ENCODE measurements around the gene CACNG8. TPM values are rescaled to one million over a fixed set of nuclear protein-coding genes. Genes with fewer than 3 reads are reported as not detected.

Gene CACNG8
- total and polyA plus RNA-seq, 12 donors, result under 0.01 to 0.06 (median 0.03) TPM; not detected in 7

- Histone ChIP-seq H3K4me1 (replicated peaks in 1 of 2) (no peaks in the 10 kb centered on the region), H3K36me3 (replicated peaks in 1 of 2) (no peaks in the 10 kb centered on the region), H3K9me3 (replicated peaks in 1 of 3) (no peaks in the 10 kb centered on the region), H3K27me3 (no peaks in the 10 kb centered on the region), H3K27ac (no peak overlapping the region), H3K4me3 (no peak overlapping the region)
- WGBS, 4 donors, result 23 to 43% (median 38%) methylated on average over 3 of the region's 3 CpGs
- TF ChIP-seq POLR2A (IDR thresholded peaks at IDR 0.05) (no peak), CTCF (IDR thresholded peaks at IDR 0.05) (no peak)
- intact Hi-C loops (cut with DNase I), result loop anchor here (5.0 to 10.0 kb wide), 3 partner anchors 116 to 231 kb away; partner anchors contain the start of gene CACNG7 (in 1 of the 2)
- no peak for DNase-seq
Observed at GRCh38 chr19:54023191-54023590, 60.5 kb downstream of the CACNG8 start.

GRCh38 chr19:54024660-54025059 is 61.9 kb downstream of the CACNG8 start:
- Histone ChIP-seq H3K27me3 (peaks cover 5% of the 10 kb centered on the region), H3K27ac (no peak overlapping the region), H3K4me3 (no peak overlapping the region), H3K4me1 (replicated peaks in 1 of 2) (no peaks in the 10 kb centered on the region), H3K36me3 (replicated peaks in 1 of 2) (no peaks in the 10 kb centered on the region), H3K9me3 (replicated peaks in 1 of 3) (no peaks in the 10 kb centered on the region)
- DNase-seq, result no peak
- TF ChIP-seq POLR2A (IDR thresholded peaks at IDR 0.05) (no peak), CTCF (IDR thresholded peaks at IDR 0.05) (no peak)
- 64 to 76% (median 70%) methylated on average over 8 to 9 of the region's 9 CpGs for WGBS, 4 donors
- intact Hi-C loops (cut with DNase I), result loop anchor here (5.0 to 10.0 kb wide), 4 partner anchors 117 to 232 kb away; partner anchors contain the start of gene CACNG7 (in 1 of the 2)

GRCh38 chr19:54026656-54027055 is 63.9 kb downstream of the CACNG8 start:
- H3K36me3 ChIP-seq (replicated peaks in 1 of 2), result no peaks in the 10 kb centered on the region
- H3K27me3 ChIP-seq, result peaks cover 8% of the 10 kb centered on the region
- 48 to 69% (median 65%) methylated on average over 6 to 7 of the region's 7 CpGs for WGBS, 4 donors
- intact Hi-C loops (cut with DNase I), result loop anchor here (5.0 to 10.0 kb wide), 2 partner anchors 182 to 184 kb away; no protein-coding TSS in a partner anchor
- H3K9me3 ChIP-seq (replicated peaks in 1 of 3), result no peaks in the 10 kb centered on the region
- no peak overlapping the region for H3K4me3 ChIP-seq
- no peak for TF ChIP-seq CTCF (IDR thresholded peaks at IDR 0.05)
- TF ChIP-seq POLR2A (IDR thresholded peaks at IDR 0.05), result no peak
- no peak for DNase-seq
- H3K27ac ChIP-seq, result no peak overlapping the region
- H3K4me1 ChIP-seq (replicated peaks in 1 of 2), result no peaks in the 10 kb centered on the region

GRCh38 chr19:54029301-54029700 is 66.6 kb downstream of the CACNG8 start:
- DNase-seq, result no peak
- no peak for TF ChIP-seq CTCF (IDR thresholded peaks at IDR 0.05)
- TF ChIP-seq POLR2A (IDR thresholded peaks at IDR 0.05), result no peak
- peaks cover 8% of the 10 kb centered on the region for H3K27me3 ChIP-seq
- H3K4me1 ChIP-seq (replicated peaks in 1 of 2), result no peaks in the 10 kb centered on the region
- no peak overlapping the region for H3K27ac ChIP-seq
- H3K4me3 ChIP-seq, result no peak overlapping the region
- 70 to 73% (median 71%) methylated on average over 3 of the region's 3 CpGs for WGBS, 4 donors
- intact Hi-C loops (cut with DNase I), result loop anchor here (5.0 to 10.0 kb wide), 2 partner anchors 184 to 187 kb away; no protein-coding TSS in a partner anchor
- no peaks in the 10 kb centered on the region for H3K9me3 ChIP-seq (replicated peaks in 1 of 3)
- no peaks in the 10 kb centered on the region for H3K36me3 ChIP-seq (replicated peaks in 1 of 2)

All from adrenal gland (tissue), 12 donors.